SK-N-MC (cell line): ENCODE data around the gene ADGRA1.

Experiments
- EZH2 ChIP-seq: fragments of 200-600 bp; sonication (generic); IDR thresholded peaks from one replicate; pipeline ENCODE4 v1.6.1; 2017; ENCODE audit warnings: antibody characterized with exemption
- POLR2AphosphoS5 ChIP-seq: IDR thresholded peaks from 2 replicates; pipeline ENCODE4 v1.6.1; 2012; ENCODE audit warnings: mild to moderate bottlenecking, low read depth, low read length, borderline replicate concordance

DNA sequence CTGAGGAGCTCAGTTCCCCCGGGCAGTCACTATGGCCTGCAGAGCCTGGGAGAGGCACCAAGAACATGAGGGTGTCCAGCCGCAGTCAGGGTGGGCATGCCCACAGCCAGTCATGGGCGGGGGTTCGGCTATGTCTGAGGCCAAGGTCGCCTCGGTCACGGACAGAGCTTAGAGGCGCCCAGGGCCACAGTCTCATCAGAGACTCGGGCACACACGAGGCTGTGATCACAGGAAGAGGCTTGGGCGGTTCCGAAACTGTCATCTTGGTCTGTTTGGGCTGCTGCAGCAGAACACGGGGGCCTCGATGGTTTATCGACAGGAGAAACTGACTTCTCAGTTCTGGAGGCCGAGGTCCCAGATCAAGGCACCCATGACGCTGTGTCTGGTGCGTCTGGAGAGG, 9.7 kb downstream of the ADGRA1 start:
- TF ChIP-seq EZH2: no peak
- TF ChIP-seq POLR2AphosphoS5: no peak
